Measurements from ENCODE around the gene KLK10. TPM values are rescaled to one million over a fixed set of nuclear protein-coding genes. Genes with fewer than 3 reads are reported as not detected.

KLK10 gene
- total RNA-seq, 1 experiment from 2014 or later: 3.2 TPM

GRCh38 chr19:50998686-50999085 is 20.8 kb downstream of the KLK10 start:
- no peak for DNase-seq (ENCODE audit: low spot score)
- POLR2A ChIA-PET: no interaction called here
- peaks cover 49% of the 10 kb centered on the region for H3K27me3 Mint-ChIP-seq (ENCODE audit: low read depth)

GRCh38 chr19:50998061-50998460 is 21.4 kb downstream of the KLK10 start:
- peaks cover 10% of the 10 kb centered on the region for H3K9me3 Mint-ChIP-seq
- ATAC-seq (no peak), DNase-seq (ENCODE audit: low spot score) (no peak)
- peaks cover 24% of the 10 kb centered on the region for H3K4me1 Mint-ChIP-seq
- CTCF ChIA-PET: interaction anchor here (0.6 to 2.1 kb wide), 2 partner anchors 19 to 23 kb away, joined by 3 to 7 read pairs; no protein-coding TSS in a partner anchor
- 0 out of 2 replicates have a peak, but pooled peaks cover 3% of the 10 kb centered on the region for H3K36me3 Mint-ChIP-seq
- TF ChIP-seq TEAD4 (CRISPR knock-in tag; IDR thresholded peaks at IDR 0.05) (no peak), PRDM15 (CRISPR knock-in tag; IDR thresholded peaks at IDR 0.05) (no peak), CTCF (IDR thresholded peaks at IDR 0.05) (no peak), ZBTB21 (CRISPR knock-in tag; IDR thresholded peaks at IDR 0.05; ENCODE audit: borderline replicate concordance) (no peak), OVOL2 (CRISPR knock-in tag; IDR thresholded peaks at IDR 0.05; ENCODE audit: borderline replicate concordance) (no peak), GABPB1 (CRISPR knock-in tag; IDR thresholded peaks at IDR 0.05) (no peak), PRRX2 (CRISPR knock-in tag; IDR thresholded peaks at IDR 0.05) (no peak), FOXJ3 (CRISPR knock-in tag; IDR thresholded peaks at IDR 0.05; ENCODE audit: borderline replicate concordance) (no peak), USF1 (CRISPR knock-in tag; IDR thresholded peaks at IDR 0.05) (no peak), NR3C1 (CRISPR knock-in tag; conservative IDR thresholded peaks at IDR 0.05; ENCODE audit: low read depth) (no peak), PREB (CRISPR knock-in tag; IDR thresholded peaks at IDR 0.05; ENCODE audit: borderline replicate concordance) (no peak), SOX15 (CRISPR knock-in tag; IDR thresholded peaks at IDR 0.05) (no peak), CREB1 (CRISPR knock-in tag; IDR thresholded peaks at IDR 0.05) (no peak)
- POLR2A ChIA-PET: no interaction called here
- H3K27me3 Mint-ChIP-seq (ENCODE audit: low read depth): peaks cover 45% of the 10 kb centered on the region
- H3K4me3 Mint-ChIP-seq: no peak overlapping the region
- no peak overlapping the region for H3K27ac Mint-ChIP-seq

More at GRCh38 chr19:50998686-50999085, 20.8 kb downstream of the KLK10 start:
- Mint-ChIP-seq H3K27ac (no peak overlapping the region), H3K9me3 (peaks cover 10% of the 10 kb centered on the region), H3K4me3 (no peak overlapping the region), H3K36me3 (0 out of 2 replicates have a peak, but pooled peaks cover 3% of the 10 kb centered on the region), H3K4me1 (peaks cover 24% of the 10 kb centered on the region)
- no peak for ATAC-seq
- CTCF ChIA-PET: interaction anchor here (2.1 to 6.0 kb wide), 2 partner anchors 19 to 22 kb away, joined by 7 to 94 read pairs; no protein-coding TSS in a partner anchor
- no peak for TF ChIP-seq ATF2 (CRISPR knock-in tag; IDR thresholded peaks at IDR 0.05; ENCODE audit: borderline replicate concordance, low read depth)
- no peak for TF ChIP-seq NFATC4 (CRISPR knock-in tag; IDR thresholded peaks at IDR 0.05)

Measured in WTC11 (cell line).